Activated CD4-positive, alpha-beta T cell treated with anti-CD3 and anti-CD28 coated beads, Interleukin-2, amount 50 U/mL, for 16 hours (primary cell): ENCODE data around the gene LGR5.
"Not testable (repeated sequence)": the region's sequence is repeated elsewhere in the genome, so short reads cannot be mapped to it uniquely, and the experiment has no call there.

ENCODE experiments used
- DNase-seq: peaks from one replicate; pipeline ENCODE4 v3.0.0-alpha.2; 2020

LGR5 gene

GRCh38 chr12:71552728-71553501 lies 113.3 kb downstream of the LGR5 start:
- DNase-seq: no peak

GRCh38 chr12:71555191-71555590 lies 115.6 kb downstream of the LGR5 start:
- no peak for DNase-seq

- DNase-seq: not testable (repeated sequence)
Observed at GRCh38 chr12:71555789-71556188, 116.2 kb downstream of the LGR5 start.

GRCh38 chr12:71556448-71556847 lies 116.8 kb downstream of the LGR5 start:
- DNase-seq: no peak

- no peak for DNase-seq
Observed at GRCh38 chr12:71556875-71557274, 117.3 kb downstream of the LGR5 start.

- DNase-seq: no peak
Observed at GRCh38 chr12:71558445-71558844, 118.8 kb downstream of the LGR5 start.

- DNase-seq: no peak
Observed at GRCh38 chr12:71562676-71563595, 123.3 kb downstream of the LGR5 start.

GRCh38 chr12:71565535-71565934 lies 125.9 kb downstream of the LGR5 start:
- DNase-seq: no peak

GRCh38 chr12:71566655-71567054 lies 127.1 kb downstream of the LGR5 start:
- DNase-seq: no peak

- no peak for DNase-seq
Observed at GRCh38 chr12:71567537-71567936, 127.9 kb downstream of the LGR5 start.

- DNase-seq: not testable (repeated sequence)
Observed at GRCh38 chr12:71569885-71570284, 130.3 kb downstream of the LGR5 start.

GRCh38 chr12:71576496-71576895 lies 136.9 kb downstream of the LGR5 start:
- DNase-seq: no peak

GRCh38 chr12:71578694-71579258 lies 139.2 kb downstream of the LGR5 start:
- no peak for DNase-seq

- DNase-seq: no peak
Observed at GRCh38 chr12:71581206-71581605, 141.6 kb downstream of the LGR5 start.

- no peak for DNase-seq
Observed at GRCh38 chr12:71582925-71583324, 143.3 kb downstream of the LGR5 start.

- no peak for DNase-seq
Observed at GRCh38 chr12:71584356-71584755, 144.8 kb downstream of the LGR5 start.

- DNase-seq: no peak
Observed at GRCh38 chr12:71585218-71585617, 145.6 kb downstream of the LGR5 start.

GRCh38 chr12:71587012-71587411 lies 147.4 kb downstream of the LGR5 start:
- DNase-seq: no peak

- DNase-seq: no peak
Observed at GRCh38 chr12:71589478-71589881, 149.9 kb downstream of the LGR5 start.

- no peak for DNase-seq
Observed at GRCh38 chr12:71591601-71592000, 152.0 kb downstream of the LGR5 start.

GRCh38 chr12:71592841-71593240 lies 153.2 kb downstream of the LGR5 start:
- DNase-seq: no peak

GRCh38 chr12:71594214-71594948 lies 154.8 kb downstream of the LGR5 start:
- DNase-seq: no peak

- no peak for DNase-seq
Observed at GRCh38 chr12:71599210-71599609, 159.6 kb downstream of the LGR5 start.
